ENCODE results near the gene IL10RA. TPM values are rescaled to one million over a fixed set of nuclear protein-coding genes. Genes with fewer than 3 reads are reported as not detected.
"Not testable (repeated sequence)": the region's sequence is repeated elsewhere in the genome, so short reads cannot be mapped to it uniquely, and the experiment has no call there.

The IL10RA gene
- total RNA-seq, 1 donor, result not detected

GRCh38 chr11:117973503-117973860, 12.7 kb upstream of the IL10RA start:
- TF ChIP-seq, protein P1, sequence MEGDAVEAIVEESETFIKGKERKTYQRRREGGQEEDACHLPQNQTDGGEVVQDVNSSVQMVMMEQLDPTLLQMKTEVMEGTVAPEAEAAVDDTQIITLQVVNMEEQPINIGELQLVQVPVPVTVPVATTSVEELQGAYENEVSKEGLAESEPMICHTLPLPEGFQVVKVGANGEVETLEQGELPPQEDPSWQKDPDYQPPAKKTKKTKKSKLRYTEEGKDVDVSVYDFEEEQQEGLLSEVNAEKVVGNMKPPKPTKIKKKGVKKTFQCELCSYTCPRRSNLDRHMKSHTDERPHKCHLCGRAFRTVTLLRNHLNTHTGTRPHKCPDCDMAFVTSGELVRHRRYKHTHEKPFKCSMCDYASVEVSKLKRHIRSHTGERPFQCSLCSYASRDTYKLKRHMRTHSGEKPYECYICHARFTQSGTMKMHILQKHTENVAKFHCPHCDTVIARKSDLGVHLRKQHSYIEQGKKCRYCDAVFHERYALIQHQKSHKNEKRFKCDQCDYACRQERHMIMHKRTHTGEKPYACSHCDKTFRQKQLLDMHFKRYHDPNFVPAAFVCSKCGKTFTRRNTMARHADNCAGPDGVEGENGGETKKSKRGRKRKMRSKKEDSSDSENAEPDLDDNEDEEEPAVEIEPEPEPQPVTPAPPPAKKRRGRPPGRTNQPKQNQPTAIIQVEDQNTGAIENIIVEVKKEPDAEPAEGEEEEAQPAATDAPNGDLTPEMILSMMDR (IDR thresholded peaks at IDR 0.05; ENCODE audit: insufficient read depth, low read length), result no peak
- DNase-seq (ENCODE audit: low read depth), result no peak
- no peak overlapping the region for H3K4me3 ChIP-seq (ENCODE audit: low read depth, low read length)

- TF ChIP-seq, protein P1 (IDR thresholded peaks at IDR 0.05; ENCODE audit: insufficient read depth, low read length), result no peak
- no peak overlapping the region for H3K4me3 ChIP-seq (ENCODE audit: low read depth, low read length)
- no peak for DNase-seq (ENCODE audit: low read depth)
These were observed 9.7 kb upstream of the IL10RA start for GRCh38 chr11:117976445-117976844.

DNA sequence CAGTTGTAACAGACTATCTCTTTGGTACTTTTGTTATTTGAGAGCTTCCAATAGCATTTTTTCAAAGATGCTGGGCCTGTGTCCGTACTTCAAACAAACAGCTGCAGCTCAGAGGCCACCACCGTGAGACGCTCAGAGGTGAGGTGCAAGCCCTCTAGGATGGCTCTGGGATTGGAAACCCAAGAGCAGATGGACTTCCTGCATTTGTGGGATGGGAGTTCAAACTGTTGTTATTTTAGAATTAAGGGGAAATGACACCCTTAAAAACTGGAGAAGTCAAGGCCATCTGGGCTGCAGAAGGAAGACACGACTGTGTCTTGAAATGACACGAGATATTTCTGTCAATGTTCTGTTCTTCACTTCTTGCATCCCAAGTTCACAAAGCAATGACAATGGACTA, 9.2 kb upstream of the IL10RA start:
- DNase-seq (ENCODE audit: low read depth), result no peak
- TF ChIP-seq, protein P1 (IDR thresholded peaks at IDR 0.05; ENCODE audit: insufficient read depth, low read length), result no peak
- H3K4me3 ChIP-seq (ENCODE audit: low read depth, low read length), result no peak overlapping the region

- not testable (repeated sequence) for DNase-seq (ENCODE audit: low read depth); H3K4me3 ChIP-seq (ENCODE audit: low read depth, low read length)
These were observed 8.5 kb upstream of the IL10RA start for GRCh38 chr11:117977612-117978264.

- H3K4me3 ChIP-seq (ENCODE audit: low read depth, low read length); DNase-seq (ENCODE audit: low read depth): not testable (repeated sequence)
These were observed 7.8 kb upstream of the IL10RA start for GRCh38 chr11:117978291-117978910.

DNA sequence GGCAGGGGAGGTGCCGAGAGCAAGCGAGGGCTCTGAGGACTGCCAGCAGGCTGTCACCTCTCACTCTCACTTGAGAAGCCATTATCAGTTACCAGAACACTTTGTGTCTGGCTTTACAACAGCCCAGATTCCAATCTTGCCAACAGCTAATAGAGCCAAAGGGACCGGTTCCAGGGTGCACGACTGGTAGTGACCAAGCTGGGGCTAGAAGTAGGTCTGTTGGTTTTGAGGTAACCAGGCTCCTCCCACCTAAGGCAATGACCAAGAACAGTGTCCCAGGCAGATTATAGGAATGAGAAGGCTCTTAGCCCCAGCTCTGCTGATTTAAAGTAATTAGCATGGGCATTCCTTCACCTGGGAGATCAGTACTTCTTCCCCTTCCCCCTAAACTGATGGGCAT, 7.2 kb upstream of the IL10RA start:
- TF ChIP-seq, protein P1 (IDR thresholded peaks at IDR 0.05; ENCODE audit: insufficient read depth, low read length), result no peak
- no peak for DNase-seq (ENCODE audit: low read depth)
- H3K4me3 ChIP-seq (ENCODE audit: low read depth, low read length), result no peak overlapping the region

DNA sequence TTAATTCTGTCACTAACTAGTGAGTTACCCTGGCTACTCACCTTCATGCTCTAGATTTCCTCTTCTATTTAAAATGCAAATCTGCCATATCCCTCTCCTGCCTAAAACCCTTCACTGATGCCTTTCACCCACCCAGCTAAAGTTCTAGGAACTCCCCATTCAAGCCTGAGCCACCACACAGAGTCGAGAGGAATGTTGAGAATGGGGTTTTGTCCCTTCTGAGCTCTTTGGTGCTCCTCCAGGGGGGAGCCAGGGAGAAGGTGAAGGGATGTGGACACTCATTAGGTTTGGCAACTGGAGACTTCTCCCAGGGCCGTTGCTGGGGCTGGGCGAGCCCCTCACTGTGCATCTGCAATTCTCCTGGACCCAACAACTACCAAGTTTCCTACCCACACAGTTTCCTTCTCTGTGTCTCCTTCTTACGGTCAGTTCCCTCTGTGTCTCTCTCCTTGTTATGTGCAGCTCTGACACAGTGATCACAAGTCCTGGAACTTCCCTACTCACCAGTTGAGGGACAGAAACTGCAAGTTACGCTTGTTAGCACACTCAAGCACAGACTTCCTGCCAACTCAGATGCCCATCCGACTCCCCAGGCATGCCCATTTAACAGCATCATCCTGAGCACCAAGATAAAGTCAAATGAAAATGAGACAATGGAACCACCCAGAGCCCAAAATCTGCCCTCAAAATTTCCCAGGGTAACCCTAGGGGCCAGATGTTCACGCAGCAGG, 6.5 kb upstream of the IL10RA start:
- no peak overlapping the region for H3K4me3 ChIP-seq (ENCODE audit: low read depth, low read length)
- no peak for DNase-seq (ENCODE audit: low read depth)
- TF ChIP-seq, protein P1 (IDR thresholded peaks at IDR 0.05; ENCODE audit: insufficient read depth, low read length), result no peak

All from fibroblast of the aortic adventitia (primary cell).